Measurements from ENCODE around the gene CDH26.

GRCh38 chr20:59972037-59972801, 14.0 kb downstream of the CDH26 start:
- TF ChIP-seq EZH2 (IDR thresholded peaks at IDR 0.05) = no peak
- TF ChIP-seq POLR2AphosphoS5 (IDR thresholded peaks at IDR 0.05; ENCODE audit: borderline replicate concordance, low read depth, low read length) = no peak
